Measurements from ENCODE around the gene SPRR2E.

- TF ChIP-seq GATA2 (IDR thresholded peaks at IDR 0.05; ENCODE audit: low read depth, low read length), result no peak
- TF ChIP-seq GATA3 (IDR thresholded peaks at IDR 0.05; ENCODE audit: low read depth, low read length), result no peak
Observed at GRCh38 chr1:153122831-153123421, 28.6 kb upstream of the SPRR2E start.

Measured in SH-SY5Y (cell line).